Activated CD8-positive, alpha-beta T cell treated with anti-CD3 and anti-CD28 coated beads for 36 hours (primary cell): Measurements from ENCODE around the gene OSMR. TPM values are rescaled to one million over a fixed set of nuclear protein-coding genes. Genes with fewer than 3 reads are reported as not detected.

Source experiments
- ATAC-seq: fragments of 200-7000 bp; cut with Tn5 transposase; one replicate; pipeline ENCODE4 v1.10.0; 2021; ENCODE audit warnings: mild to moderate bottlenecking, moderate library complexity
- CTCF ChIA-PET: fragments of 350-600 bp; sonication (Branson Sonifier 250); formaldehyde crosslinking; loops from one replicate; lab custom pipeline; 2021; ENCODE audit warnings: antibody characterized with exemption; lab: Charles Lee
- POLR2A ChIA-PET: fragments of 350-600 bp; sonication (Branson Sonifier 250); formaldehyde crosslinking; loops from one replicate; lab custom pipeline; 2021; ENCODE audit warnings: antibody characterized with exemption; lab: Charles Lee
- DNase-seq: peaks from one replicate; pipeline ENCODE4 v3.0.0-alpha.2; 2020
- H3K27ac Mint-ChIP-seq: one replicate; pipeline ENCODE4 v1.8.0; 2021; ENCODE audit warnings: mild to moderate bottlenecking, mixed read lengths
- H3K27me3 Mint-ChIP-seq: one replicate; pipeline ENCODE4 v1.8.0; 2021; ENCODE audit warnings: mixed read lengths
- H3K36me3 Mint-ChIP-seq: one replicate; pipeline ENCODE4 v1.8.0; 2021; ENCODE audit warnings: low read depth, mixed read lengths
- H3K4me1 Mint-ChIP-seq: one replicate; pipeline ENCODE4 v1.8.0; 2021; ENCODE audit warnings: low read depth, mixed read lengths
- H3K4me3 Mint-ChIP-seq: one replicate; pipeline ENCODE4 v1.8.0; 2021; ENCODE audit warnings: mild to moderate bottlenecking, moderate library complexity, mixed read lengths
- H3K9me3 Mint-ChIP-seq: one replicate; pipeline ENCODE4 v1.8.0; 2021; ENCODE audit warnings: mixed read lengths
- CTCF ChIP-seq: fragments of 200-600 bp; IDR thresholded peaks from one replicate; pipeline ENCODE4 v1.8.0; 2022; ENCODE audit warnings: antibody characterized with exemption, mild to moderate bottlenecking
- intact Hi-C: fragments of 100-400 bp; cut with micrococcal nuclease; formaldehyde crosslinking; loops from one replicate; pipeline ENCODE4 v1.10.0; 2022
- total RNA-seq, 2 experiments: library from RNA; stranded (reverse); gene quantifications; one replicate each; pipeline ENCODE4 v1.2.3, GENCODE V29; 2021

OSMR gene
- total RNA-seq, 2 experiments from 2014 or later = not detected

- intact Hi-C loops = no loop called here
- Mint-ChIP-seq H3K4me1 (no peaks in the 10 kb centered on the region), H3K9me3 (no peaks in the 10 kb centered on the region), H3K27me3 (peaks cover 6% of the 10 kb centered on the region), H3K36me3 (no peaks in the 10 kb centered on the region), H3K27ac (no peak overlapping the region), H3K4me3 (no peak overlapping the region)
- ChIA-PET CTCF (interaction anchor here (0.7 kb wide), 1 partner anchor 20 kb away, joined by 3 read pairs; no protein-coding TSS in a partner anchor), POLR2A (no interaction called here)
- DNase-seq (no peak), ATAC-seq (no peak)
- no peak for TF ChIP-seq CTCF
Observed at GRCh38 chr5:38916802-38917201, 71.0 kb downstream of the OSMR start.

- POLR2A ChIA-PET = no interaction called here
- intact Hi-C loops = loop anchor here (5.0 kb wide), 1 partner anchor 479 kb away; no protein-coding TSS in a partner anchor
- no peak overlapping the region for H3K4me3 Mint-ChIP-seq
Observed at GRCh38 chr5:38921174-38921573, 75.4 kb downstream of the OSMR start.

GRCh38 chr5:38922199-38922598, 76.4 kb downstream of the OSMR start:
- Mint-ChIP-seq H3K36me3 (no peaks in the 10 kb centered on the region), H3K27ac (no peak overlapping the region), H3K4me3 (no peak overlapping the region), H3K4me1 (no peaks in the 10 kb centered on the region), H3K9me3 (no peaks in the 10 kb centered on the region), H3K27me3 (peaks cover 26% of the 10 kb centered on the region)
- intact Hi-C loops = loop anchor here (5.0 kb wide), 1 partner anchor 480 kb away; no protein-coding TSS in a partner anchor
- TF ChIP-seq CTCF = peak; percentile 74
- POLR2A ChIA-PET = no interaction called here
- DNase-seq = peak; percentile 69
- ATAC-seq = peak; percentile 71
- CTCF ChIA-PET = interaction anchor here (0.7 to 4.1 kb wide), 26 partner anchors 8 to 540 kb away, joined by 3 to 25 read pairs (median 4); no protein-coding TSS in a partner anchor

More at GRCh38 chr5:38921174-38921573, 75.4 kb downstream of the OSMR start:
- no peak for TF ChIP-seq CTCF
- peaks cover 24% of the 10 kb centered on the region for H3K27me3 Mint-ChIP-seq
- ATAC-seq (no peak), DNase-seq (no peak)
- no peaks in the 10 kb centered on the region for H3K4me1 Mint-ChIP-seq
- CTCF ChIA-PET = interaction anchor here (0.8 to 4.1 kb wide), 14 partner anchors 9 to 539 kb away, joined by 3 to 25 read pairs (median 5); no protein-coding TSS in a partner anchor
- H3K9me3 Mint-ChIP-seq = no peaks in the 10 kb centered on the region
- no peak overlapping the region for H3K27ac Mint-ChIP-seq
- no peaks in the 10 kb centered on the region for H3K36me3 Mint-ChIP-seq

GRCh38 chr5:38923661-38924451, 78.0 kb downstream of the OSMR start:
- ChIA-PET CTCF (interaction anchor here (0.6 to 4.1 kb wide), 7 partner anchors 9 to 494 kb away, joined by 3 to 25 read pairs (median 4); no protein-coding TSS in a partner anchor), POLR2A (no interaction called here)
- no peak for DNase-seq
- ATAC-seq = no peak
- Mint-ChIP-seq H3K4me3 (no peak overlapping the region), H3K36me3 (no peaks in the 10 kb centered on the region), H3K27ac (no peak overlapping the region), H3K27me3 (peaks cover 26% of the 10 kb centered on the region), H3K4me1 (no peaks in the 10 kb centered on the region), H3K9me3 (no peaks in the 10 kb centered on the region)
- no peak for TF ChIP-seq CTCF
- intact Hi-C loops = loop anchor here (5.0 kb wide), 1 partner anchor 482 kb away; no protein-coding TSS in a partner anchor
